Testis (tissue), 2 donors: Measurements from ENCODE around the gene SMOC2.

Experiments used
- CTCF ChIP-seq, 3 experiments: fragments of 450-650 bp in 2 of 3; fragments of 200-600 bp in 1 of 3; sonication (generic) in 1 of 3; IDR thresholded peaks; one replicate each; pipeline ENCODE4 v1.5.1; 2016 to 2019; ENCODE audit warnings: antibody characterized with exemption in 3 of 3, mild to moderate bottlenecking in 2 of 3, moderate library complexity in 1 of 3
- POLR2A ChIP-seq: fragments of 450-650 bp; IDR thresholded peaks from one replicate; pipeline ENCODE4 v1.6.1; 2017; ENCODE audit warnings: antibody characterized with exemption, mild to moderate bottlenecking, moderate library complexity

- TF ChIP-seq CTCF (IDR thresholded peaks at IDR 0.05) = no peak
- TF ChIP-seq POLR2A = no peak
Observed at GRCh38 chr6:168699631-168700295, 258.8 kb downstream of the SMOC2 start.
